ENCODE results near the gene OR1F1. TPM values are rescaled to one million over a fixed set of nuclear protein-coding genes. Genes with fewer than 3 reads are reported as not detected.
"Not testable (repeated sequence)": the region's sequence is repeated elsewhere in the genome, so short reads cannot be mapped to it uniquely, and the experiment has no call there.

OR1F1 gene
- total RNA-seq, 2 experiments from 2014 or later: not detected

DNA sequence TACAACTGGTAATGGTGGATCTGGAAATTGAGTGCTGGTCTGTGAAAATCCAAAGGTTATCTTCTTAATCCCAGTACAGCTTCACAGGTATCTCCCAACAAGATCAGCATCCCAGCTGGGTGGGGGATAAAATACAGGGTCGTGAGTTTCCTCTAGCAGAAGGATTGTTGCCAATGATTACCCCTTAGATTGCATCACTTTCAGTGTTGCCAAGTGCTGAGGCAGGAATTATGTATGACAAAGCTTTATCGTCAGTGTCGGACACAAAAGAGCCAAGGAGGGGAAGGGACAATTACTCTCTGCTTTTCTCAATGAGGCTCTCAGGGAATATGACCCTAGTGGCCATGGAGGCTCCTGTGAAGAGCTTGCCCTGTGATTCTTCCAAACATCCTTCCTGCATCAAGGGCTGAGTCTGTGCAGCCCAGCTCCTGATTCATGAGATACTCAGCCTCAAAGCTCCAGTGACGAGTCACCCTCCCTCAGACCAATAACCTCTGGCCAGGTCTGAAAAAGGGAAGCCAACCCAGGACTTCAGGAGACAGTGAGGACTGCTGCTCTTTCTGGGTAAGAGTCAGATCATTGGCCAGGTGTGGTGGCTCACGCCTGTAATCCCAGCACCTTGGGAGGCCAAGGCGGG lies 15.0 kb downstream of the OR1F1 start:
- Mint-ChIP-seq H3K4me3 (no peak overlapping the region), H3K36me3 (ENCODE audit: low read depth) (no peaks in the 10 kb centered on the region), H3K27ac (no peak overlapping the region), H3K4me1 (ENCODE audit: low read depth) (no peaks in the 10 kb centered on the region), H3K9me3 (peaks cover 3% of the 10 kb centered on the region), H3K27me3 (peaks cover 17% of the 10 kb centered on the region)
- H3K9me3 ChIP-seq (ENCODE audit: control insufficient read depth in 1 of 2, insufficient read depth in 1 of 2, low read length in 2 of 2): peaks cover 11 to 19% of the 10 kb centered on the region in 2 experiments
- CTCF ChIA-PET: no interaction called here
- no peak overlapping the region for H3K4me3 ChIP-seq (ENCODE audit: low read length)
- no peak overlapping the region for H3K27ac ChIP-seq (ENCODE audit: low read depth in 1 of 2, low read length in 2 of 2)
- no peak for ATAC-seq (ENCODE audit: poor library complexity)
- POLR2A ChIA-PET: interaction anchor here (0.9 to 1.4 kb wide), 3 partner anchors 12 to 80 kb away, joined by 3 read pairs; no protein-coding TSS in a partner anchor
- no peaks in the 10 kb centered on the region for H3K27me3 ChIP-seq (ENCODE audit: control insufficient read depth in 1 of 2, insufficient read depth in 2 of 2, low read length in 2 of 2)
- H3K4me1 ChIP-seq (ENCODE audit: insufficient read depth, low read length): no peaks in the 10 kb centered on the region
- intact Hi-C loops (cut with DNase I, micrococcal nuclease): no loop called here
- no peak for DNase-seq
- TF ChIP-seq, protein P1, sequence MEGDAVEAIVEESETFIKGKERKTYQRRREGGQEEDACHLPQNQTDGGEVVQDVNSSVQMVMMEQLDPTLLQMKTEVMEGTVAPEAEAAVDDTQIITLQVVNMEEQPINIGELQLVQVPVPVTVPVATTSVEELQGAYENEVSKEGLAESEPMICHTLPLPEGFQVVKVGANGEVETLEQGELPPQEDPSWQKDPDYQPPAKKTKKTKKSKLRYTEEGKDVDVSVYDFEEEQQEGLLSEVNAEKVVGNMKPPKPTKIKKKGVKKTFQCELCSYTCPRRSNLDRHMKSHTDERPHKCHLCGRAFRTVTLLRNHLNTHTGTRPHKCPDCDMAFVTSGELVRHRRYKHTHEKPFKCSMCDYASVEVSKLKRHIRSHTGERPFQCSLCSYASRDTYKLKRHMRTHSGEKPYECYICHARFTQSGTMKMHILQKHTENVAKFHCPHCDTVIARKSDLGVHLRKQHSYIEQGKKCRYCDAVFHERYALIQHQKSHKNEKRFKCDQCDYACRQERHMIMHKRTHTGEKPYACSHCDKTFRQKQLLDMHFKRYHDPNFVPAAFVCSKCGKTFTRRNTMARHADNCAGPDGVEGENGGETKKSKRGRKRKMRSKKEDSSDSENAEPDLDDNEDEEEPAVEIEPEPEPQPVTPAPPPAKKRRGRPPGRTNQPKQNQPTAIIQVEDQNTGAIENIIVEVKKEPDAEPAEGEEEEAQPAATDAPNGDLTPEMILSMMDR (IDR thresholded peaks at IDR 0.05): no peak
- H3K36me3 ChIP-seq (ENCODE audit: insufficient read depth, low read length): no peaks in the 10 kb centered on the region

DNA sequence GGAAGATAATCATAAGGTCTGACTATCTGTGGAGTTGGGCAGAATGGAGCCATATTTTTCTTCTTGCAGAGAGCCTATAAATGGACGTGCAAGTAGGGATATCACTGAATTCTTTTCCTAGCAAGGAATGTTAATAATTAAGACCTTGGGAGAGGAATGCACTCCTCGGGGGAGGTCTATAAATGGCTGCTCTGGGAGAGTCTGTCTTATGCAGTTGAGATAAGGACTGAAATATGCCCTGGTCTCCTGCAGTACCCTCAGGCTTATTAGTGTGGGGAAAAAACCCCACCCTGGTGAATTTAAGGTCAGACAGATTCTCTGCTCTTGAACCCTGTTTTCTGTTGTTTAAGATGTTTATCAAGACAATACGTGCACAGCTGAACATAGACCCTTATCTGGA lies 17.9 kb downstream of the OR1F1 start:
- H3K27ac Mint-ChIP-seq; ATAC-seq (ENCODE audit: poor library complexity); H3K4me3 ChIP-seq (ENCODE audit: low read length); intact Hi-C loops (cut with DNase I, micrococcal nuclease); H3K4me1 ChIP-seq (ENCODE audit: insufficient read depth, low read length); CTCF ChIA-PET; H3K27ac ChIP-seq (ENCODE audit: low read depth in 1 of 2, low read length in 2 of 2); H3K4me1 Mint-ChIP-seq (ENCODE audit: low read depth); H3K9me3 Mint-ChIP-seq; H3K36me3 ChIP-seq (ENCODE audit: insufficient read depth, low read length); DNase-seq; H3K27me3 Mint-ChIP-seq; POLR2A ChIA-PET; H3K4me3 Mint-ChIP-seq; H3K27me3 ChIP-seq (ENCODE audit: control insufficient read depth in 1 of 2, insufficient read depth in 2 of 2, low read length in 2 of 2); H3K36me3 Mint-ChIP-seq (ENCODE audit: low read depth): not testable (repeated sequence)
- peaks cover 11 to 19% of the 10 kb centered on the region in 2 experiments for H3K9me3 ChIP-seq (ENCODE audit: control insufficient read depth in 1 of 2, insufficient read depth in 1 of 2, low read length in 2 of 2)

DNA sequence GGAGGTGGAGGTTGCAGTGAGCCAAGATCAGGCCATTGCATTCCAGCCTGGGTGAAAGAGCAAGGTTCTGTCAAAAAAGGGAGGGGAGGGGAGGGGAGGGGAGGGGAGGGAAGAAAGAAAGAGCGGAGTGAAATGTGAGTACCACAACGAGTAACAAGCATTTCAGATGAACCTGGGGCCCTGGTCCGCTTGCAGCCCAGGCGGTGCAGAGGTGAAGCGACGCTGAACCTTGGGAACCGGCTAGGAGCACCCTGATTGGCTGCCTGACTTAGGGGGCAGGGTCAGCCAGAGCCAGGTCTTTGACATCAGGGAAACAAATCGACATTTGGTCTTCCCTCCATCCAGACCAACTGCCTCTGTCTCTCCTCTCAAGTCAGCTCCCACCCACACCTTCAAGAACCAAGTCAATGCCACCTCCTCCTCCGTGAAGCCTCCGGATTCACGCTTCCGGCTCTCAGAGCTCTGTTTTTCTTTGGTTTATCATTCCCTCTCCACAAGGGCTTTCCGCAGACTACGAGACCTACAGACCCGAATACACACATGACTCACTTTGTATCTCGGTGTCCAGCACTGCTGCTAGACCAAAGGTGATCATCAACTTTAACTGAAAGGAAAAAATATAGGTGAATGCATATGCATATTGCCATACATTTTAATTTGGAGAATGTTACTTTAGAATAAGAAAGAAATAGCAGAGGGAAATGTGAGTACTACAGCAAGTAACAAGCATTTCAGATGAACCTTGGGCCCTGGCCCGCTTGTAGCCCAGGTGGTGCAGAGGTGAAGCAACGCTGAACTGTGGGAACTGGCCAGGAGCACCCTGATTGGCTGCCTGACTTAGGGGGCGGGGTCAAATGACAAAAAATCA lies 19.3 kb downstream of the OR1F1 start:
- Histone ChIP-seq H3K4me1 (ENCODE audit: insufficient read depth, low read length) (peaks cover 5% of the 10 kb centered on the region), H3K4me3 (ENCODE audit: low read length) (no peak overlapping the region), H3K27me3 (ENCODE audit: control insufficient read depth in 1 of 2, insufficient read depth in 2 of 2, low read length in 2 of 2) (no peaks in the 10 kb centered on the region), H3K36me3 (ENCODE audit: insufficient read depth, low read length) (no peaks in the 10 kb centered on the region), H3K27ac (ENCODE audit: low read depth in 1 of 2, low read length in 2 of 2) (no peak overlapping the region), H3K9me3 (ENCODE audit: control insufficient read depth in 1 of 2, insufficient read depth in 1 of 2, low read length in 2 of 2) (peaks cover 11 to 19% of the 10 kb centered on the region in 2 experiments)
- Mint-ChIP-seq H3K27ac (no peak overlapping the region), H3K9me3 (peaks cover 3% of the 10 kb centered on the region), H3K36me3 (ENCODE audit: low read depth) (no peaks in the 10 kb centered on the region), H3K4me3 (no peak overlapping the region), H3K4me1 (ENCODE audit: low read depth) (peaks cover 8% of the 10 kb centered on the region), H3K27me3 (peaks cover 9% of the 10 kb centered on the region)
- intact Hi-C loops (cut with DNase I, micrococcal nuclease): no loop called here
- POLR2A ChIA-PET: no interaction called here
- no peak for ATAC-seq (ENCODE audit: poor library complexity)
- no peak for DNase-seq
- CTCF ChIA-PET: interaction anchor here (0.6 to 1.0 kb wide), 3 partner anchors 8 to 103 kb away, joined by 3 to 4 read pairs (median 3); no protein-coding TSS in a partner anchor
- TF ChIP-seq, protein P1 (IDR thresholded peaks at IDR 0.05): no peak

Measured in CD4-positive, alpha-beta T cell (primary cell).